NCI-H2196 (cell line): ENCODE data around the gene SKIL.

ENCODE experiments used
- DNase-seq: peaks from one replicate; lab custom pipeline; 2025; ENCODE audit not compliant: unreplicated experiment; lab: John Stamatoyannopoulos, UW

The SKIL gene

DNA sequence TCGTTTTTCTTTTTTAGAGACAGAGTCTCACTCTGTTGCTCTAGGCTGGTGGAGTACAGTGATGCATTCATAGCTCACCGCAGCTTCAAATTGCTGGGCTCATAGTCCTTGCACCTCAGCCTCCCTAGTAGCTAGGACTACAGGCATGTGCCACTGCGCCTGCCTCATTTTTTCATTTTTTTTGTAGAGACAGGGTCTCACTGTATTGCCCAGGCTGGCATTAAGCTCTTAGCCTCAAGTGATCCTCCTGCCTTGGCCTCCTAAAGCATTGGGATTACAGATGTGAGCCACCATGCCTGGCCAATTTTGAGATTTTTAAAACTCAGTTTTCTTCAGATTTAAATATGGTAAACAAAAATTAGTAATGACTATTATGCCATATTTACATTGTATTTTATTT lies 29.0 kb downstream of the SKIL start:
- no peak for DNase-seq

DNA sequence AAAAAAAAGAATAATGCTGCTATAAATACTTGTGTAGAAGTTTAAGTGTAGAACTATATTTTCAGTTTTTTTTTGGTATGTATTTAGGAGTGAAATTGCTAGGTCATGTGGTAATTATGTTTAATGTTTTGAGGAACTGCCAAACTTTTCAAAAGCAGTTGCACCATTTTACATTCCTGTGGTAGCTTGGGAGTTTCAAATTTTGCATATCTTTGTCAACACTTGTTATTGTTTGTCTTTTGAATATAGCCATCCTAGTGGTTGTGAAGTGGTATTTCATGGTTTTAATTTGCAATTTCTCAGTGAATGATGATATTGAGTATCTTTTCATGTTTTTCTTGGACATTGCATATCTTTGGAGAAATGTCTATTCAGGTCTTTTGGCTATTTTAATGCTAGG lies 30.4 kb downstream of the SKIL start:
- no peak for DNase-seq

DNA sequence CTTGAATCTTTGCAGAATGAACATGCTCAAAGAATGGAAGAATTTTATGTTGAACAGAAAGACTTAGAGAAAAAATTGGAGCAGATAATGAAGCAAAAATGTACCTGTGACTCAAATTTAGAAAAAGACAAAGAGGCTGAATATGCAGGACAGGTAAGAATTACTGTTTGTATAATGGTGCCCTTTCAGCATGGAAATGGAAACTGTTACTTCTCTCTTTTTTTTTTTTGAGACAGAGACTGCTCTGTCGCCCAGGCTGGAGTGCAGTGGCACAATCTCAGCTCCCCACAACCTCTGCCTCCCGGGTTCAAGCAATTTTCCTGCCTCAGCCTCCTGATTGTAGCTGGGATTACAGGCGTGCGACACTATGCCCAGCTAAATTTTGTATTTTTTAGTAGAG lies 33.6 kb downstream of the SKIL start:
- no peak for DNase-seq

DNA sequence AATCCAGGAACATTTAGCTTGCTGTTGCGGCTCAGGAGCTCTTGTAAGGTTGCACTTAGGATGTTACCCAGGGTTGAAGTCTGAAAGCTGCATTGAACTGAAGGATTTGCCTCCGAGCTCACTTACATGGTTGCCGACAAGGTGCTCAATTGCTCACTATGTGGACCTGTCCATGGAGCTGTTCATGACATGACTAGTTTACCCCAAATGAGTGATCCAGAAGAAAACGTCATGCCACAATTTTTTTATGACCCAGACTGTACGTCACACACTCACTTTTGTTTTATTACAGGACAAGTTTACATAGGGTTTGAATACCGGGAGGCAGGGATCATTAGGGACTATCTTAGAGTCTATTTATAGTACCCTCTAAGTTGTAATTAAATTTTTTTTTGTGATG lies 40.2 kb downstream of the SKIL start:
- DNase-seq, result no peak

DNA sequence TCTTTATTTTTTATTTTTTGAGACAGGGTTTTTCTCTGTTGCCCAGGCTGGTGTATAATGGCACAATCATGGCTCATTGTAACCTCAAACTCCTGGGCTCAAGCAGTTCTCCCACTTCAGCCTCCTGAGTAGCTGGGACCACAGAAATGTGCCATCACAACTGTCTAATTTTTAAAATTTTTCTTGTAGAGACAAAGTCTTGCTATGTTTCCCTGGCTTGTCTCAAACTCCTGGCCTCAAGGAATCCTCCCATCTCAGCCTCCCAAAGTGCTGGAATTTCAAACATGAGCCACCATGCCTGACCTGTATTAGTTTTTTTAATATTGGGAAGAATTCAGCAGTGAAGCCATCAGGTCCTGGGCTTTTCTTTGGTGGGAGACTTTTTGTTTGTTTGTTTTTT lies 47.6 kb downstream of the SKIL start:
- no peak for DNase-seq

DNA sequence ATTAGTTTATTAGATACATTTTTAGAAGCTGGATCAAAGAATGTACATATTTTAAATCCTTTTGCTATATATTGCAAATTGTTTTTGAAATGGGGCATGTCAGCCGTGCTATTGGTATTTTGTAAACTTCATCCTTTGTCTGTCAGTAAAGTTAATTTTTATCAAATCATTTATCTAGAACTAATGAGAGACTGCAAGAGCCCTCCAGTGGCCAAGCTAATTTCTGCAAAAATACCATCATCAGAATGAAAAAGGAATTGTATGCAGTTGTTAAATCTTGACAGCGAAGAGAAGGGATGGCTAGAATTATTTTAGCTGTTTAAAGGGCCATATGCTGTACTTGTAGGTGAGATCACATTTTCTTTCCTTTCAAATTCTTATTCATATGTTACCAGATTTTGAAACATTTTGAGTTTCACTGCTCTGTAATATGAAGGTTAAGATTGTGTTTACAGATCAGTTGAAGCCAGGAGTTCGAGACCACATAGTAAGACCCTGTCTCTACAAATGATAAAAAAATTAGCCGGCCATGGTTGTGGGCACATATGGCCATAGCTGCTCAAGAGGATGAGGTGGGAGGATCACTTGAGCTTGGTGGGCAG lies 53.0 kb downstream of the SKIL start:
- DNase-seq, result peak; percentile 55

DNA sequence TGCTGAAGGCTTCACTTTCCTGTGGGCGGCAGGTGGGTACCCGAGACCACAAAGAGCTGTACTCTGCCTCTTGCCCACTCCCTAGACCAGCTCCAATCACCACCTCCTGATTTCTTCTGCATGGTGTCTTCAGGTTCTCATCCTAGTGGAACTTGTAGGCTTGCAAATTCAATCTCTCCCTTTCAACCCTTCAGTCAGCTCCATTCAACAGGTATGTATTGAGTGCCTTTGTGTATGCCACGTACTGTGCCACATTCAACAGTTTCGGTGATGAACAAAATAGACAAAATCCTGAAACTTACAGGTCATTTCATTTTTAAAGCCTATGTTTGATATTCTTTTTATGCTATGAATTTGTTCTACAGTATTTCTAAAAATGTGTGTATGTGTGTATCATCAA lies 55.8 kb downstream of the SKIL start:
- no peak for DNase-seq

DNA sequence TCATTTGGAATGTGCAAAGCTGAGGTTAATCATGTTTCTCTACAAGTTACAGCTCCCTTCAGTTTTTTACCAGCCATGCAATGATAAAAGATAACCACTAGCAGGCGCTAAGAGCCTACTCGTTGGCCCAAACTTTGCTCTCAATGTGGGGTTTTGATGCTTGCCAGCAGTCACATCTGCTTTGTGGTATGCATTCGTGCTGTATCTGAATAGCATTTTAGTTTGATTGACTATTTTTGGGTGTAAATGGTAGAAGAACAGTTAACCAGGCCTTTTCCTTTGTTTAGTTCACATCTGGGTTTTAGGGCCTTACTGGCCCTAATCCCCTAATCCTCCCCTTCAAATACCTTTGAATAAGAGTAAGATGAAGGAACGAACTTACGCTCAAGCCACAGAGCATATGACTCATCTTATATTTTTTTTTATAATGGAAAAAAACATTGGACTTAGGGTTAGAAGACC lies 56.7 kb downstream of the SKIL start:
- DNase-seq, result peak; percentile 77

DNA sequence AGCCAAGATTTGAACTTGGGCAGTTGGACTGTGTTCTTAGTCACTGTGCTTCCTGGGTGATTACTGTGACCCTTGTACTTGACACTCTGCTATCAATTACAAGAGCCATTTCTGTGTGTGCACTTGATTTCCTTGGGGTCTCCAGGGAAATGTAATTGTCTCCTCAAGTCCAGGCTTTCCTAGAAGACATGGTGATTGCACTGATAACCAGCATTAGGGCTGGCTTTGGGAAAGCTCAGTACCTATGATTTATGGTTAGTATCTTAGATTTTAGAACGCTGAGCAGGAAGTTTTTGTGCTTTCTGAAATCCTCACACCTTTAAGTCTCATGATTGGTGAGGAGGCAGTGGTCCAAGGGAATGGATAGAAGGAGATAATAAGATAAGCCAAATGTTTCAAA lies 59.6 kb downstream of the SKIL start:
- DNase-seq, result no peak

DNA sequence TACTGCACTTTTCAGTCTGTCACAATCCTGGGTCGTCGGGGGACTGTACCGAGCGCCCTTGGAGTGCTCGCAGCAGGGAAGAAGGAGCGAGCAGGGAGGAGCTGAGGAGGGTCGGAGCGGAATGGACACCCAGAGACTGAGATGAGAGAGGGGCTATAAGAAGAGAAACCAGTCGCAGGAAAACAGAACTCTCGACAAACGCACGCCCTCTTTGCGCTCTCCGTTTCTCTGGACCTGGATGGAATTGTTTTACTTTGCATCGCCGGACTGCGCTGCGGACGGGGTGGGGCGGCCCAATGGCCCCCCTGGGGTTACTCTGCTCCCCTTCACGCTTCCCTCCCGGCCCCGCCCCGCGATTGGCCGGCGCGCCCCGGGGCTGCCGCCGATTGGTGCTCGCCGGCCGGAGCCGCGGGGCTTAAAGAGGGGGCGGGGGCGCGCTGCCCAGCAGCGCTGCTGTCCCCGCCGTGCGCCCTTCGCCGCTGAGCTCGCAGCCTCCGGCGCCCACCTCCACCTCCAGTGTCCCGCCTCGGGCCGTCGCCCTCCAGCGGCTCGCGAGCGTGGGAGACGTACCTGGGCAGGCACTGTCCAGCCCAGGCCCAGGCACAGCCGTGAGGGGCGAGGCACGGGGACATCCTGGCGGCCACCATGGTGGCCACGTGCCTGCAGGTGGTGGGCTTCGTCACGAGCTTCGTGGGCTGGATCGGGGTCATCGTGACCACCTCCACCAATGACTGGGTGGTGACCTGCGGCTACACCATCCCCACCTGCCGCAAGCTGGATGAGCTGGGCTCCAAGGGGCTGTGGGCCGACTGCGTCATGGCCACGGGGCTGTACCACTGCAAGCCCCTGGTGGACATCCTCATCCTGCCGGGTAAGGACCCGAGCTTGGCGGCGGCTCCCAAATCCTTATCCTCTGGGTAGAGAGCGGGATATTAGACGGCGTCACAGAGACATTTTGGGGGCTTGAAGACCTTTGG lies 61.2 kb downstream of the SKIL start, which contains the start of gene CLDN11:
Gene CLDN11, plus strand, starts transcription at position 447 of the 977 bp plus-strand sequence. Its CDS starts 199 bp downstream, at position 646.
- peak; percentile 40 for DNase-seq

DNA sequence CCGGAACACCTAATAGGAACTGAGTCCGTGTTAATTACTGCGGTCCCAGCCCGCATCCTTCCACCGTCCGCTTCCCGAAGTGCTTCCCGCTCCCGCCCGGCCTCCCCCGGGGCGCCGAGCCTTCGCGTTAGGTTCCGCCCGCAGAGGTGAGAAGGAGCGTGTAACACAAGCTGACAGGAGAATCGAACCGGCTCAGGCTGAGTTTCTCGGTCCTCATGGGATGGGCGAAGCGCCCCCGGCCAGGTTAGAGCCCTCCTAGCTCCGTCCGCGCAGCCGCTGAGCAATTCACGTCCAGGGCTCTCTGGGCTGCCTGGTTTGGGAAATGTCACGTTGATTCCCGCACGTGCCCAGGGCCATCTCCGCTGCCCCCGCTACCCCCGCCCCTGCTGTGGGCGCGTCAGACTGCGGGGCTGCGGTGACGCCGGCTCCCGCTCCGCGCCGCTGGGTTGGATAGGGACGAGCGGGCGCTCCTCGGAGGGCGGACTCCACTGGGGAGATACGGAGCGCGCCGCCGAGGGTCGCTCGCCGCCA lies 62.1 kb downstream of the SKIL start:
- no peak for DNase-seq

DNA sequence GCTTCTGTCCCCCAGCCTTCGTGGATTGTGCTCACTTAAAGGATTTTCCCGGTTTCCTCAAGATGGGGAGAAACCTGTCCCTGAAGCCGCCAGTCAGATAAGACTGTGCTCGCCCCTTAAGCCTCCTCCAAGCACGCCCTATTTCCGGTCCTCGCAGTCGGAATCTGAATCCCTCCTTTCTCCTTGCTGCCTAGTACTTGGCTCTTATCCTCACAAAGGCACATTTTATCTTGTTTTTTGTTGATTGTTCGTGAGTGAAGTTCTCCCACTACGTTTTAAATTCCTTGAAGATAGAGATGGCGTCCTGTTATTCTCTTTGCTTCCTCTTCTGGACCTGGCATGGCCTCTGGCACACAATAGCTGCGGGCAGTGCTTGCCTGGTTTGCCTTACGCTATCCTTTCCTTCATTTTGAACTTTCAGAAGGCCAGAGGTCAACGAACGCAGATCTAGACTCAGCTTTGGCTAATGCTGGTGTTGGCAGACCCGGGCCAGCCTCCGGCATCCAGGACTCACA lies 62.8 kb downstream of the SKIL start:
- DNase-seq, result no peak

DNA sequence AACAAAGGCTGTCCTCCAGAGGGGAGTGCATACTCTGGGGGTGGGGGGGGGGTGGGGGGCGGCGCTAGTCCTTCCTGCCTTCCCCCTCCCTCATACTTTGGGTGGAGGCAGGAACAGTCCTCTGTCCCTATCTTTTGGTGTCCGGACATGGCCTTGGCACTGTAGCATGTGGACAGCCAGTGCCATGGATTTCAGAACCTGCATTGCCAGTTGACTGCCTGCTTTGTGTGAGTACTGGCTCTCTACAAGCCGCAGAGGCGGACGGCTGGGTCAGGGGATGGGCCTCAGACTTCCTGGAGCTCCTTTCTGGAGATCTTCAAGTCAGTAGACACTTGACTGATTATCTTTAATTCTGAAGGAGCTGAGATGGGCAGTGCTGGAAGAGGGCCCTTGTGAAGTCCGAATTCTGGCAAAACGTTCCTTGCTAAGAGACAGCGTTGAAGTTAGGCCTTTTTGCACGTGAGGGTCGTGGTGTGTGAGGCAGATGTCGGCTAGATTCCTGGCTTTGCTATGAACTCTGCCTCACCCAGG lies 63.7 kb downstream of the SKIL start:
- no peak for DNase-seq

DNA sequence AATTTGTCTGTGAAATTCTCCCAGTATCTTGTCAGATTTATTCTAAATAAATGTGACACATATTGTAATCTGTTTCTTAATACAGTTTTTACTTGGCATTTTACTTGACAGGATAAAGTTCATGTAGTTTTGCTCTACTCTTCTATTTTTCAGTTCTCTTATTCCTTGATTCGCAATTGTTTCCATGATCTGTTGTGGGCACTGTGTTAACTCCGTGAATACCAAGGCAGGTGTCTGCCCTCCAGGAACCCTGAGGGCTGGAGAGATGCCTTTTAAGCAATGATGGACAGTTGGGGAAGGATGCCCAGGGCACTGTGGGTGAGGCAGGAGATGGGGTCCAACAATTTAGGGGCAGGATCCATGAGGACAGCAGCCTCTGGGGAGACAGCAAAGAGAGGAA lies 64.2 kb downstream of the SKIL start:
- DNase-seq, result no peak

DNA sequence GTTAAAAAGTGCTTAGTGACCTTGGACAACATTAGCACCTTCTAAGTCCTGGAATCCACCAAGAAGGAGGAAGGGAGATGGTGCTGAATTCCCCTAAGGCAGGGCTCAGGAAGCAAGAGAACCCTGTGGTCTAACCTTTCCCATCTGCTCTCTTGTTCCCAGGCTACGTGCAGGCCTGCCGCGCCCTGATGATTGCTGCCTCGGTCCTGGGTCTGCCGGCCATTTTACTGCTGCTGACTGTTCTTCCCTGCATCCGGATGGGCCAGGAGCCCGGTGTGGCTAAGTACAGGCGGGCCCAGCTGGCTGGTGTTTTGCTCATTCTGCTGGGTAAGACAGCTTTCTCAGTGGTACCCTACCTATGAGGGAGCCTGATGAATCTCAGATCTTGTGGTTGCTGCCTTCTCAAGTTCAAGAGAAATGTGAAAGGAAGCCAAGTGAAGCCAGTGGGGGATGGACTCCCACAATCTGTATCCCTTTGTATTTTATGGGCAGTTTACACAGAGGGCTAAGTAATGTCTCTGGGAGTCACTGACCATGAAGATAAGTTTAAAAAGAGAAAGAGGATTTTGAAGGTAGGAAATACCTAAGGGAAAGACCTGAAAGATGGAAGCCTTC lies 65.6 kb downstream of the SKIL start:
- DNase-seq, result no peak

DNA sequence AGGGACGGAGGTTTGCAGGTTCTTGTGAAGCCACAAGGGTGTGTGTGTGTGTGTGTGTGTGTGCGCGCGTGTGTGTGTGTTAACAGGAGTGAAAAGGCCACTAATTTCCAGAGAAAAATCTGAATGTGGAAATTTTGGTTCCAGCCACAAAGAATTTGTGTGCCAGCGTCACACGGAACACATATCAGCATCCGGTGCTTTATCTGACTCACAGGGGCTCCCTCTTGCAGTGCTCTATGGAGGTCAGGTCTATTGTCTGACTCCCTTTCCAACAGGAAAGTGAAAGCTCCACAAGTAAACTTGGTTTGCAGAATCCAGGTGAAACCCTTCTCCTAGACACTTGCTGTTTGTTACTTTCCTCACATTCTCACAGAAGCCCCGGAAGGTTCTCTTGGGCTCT lies 67.4 kb downstream of the SKIL start:
- DNase-seq, result no peak

DNA sequence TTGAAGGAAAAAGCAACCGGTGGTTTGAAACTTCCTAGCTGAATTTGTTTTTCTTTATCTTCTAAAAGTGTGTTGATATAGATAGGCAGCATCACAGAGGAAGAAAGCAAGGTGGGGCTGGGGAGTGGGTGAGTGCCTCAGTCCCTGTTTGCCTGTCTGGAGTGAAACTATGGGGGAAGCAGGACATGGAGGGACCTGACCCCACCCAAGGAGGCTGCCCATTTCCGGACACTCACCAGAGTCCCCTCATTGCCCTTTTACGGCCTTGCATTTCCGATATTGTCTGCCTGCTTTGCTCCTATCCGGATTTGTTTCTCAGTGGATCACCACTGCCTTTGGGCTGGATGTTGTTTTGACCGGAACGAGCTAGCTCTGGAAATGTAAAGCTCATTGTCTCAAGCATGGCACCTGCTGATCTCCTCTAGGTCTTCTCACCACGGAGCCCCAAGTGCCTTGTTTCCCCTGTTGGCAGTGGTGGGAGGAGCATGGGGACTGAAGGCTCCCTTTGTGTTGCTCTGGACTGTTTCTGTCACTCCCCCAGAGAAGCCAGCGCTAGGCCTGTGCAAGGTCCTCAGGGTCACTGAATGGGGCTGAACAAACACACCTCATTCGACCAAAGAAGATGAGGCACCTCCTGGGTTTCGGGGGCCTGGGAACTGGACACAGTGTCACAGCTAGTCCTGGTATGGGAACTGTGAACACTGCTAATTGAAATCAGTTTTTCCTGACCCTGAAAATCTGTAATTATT lies 68.2 kb downstream of the SKIL start:
- DNase-seq, result no peak

DNA sequence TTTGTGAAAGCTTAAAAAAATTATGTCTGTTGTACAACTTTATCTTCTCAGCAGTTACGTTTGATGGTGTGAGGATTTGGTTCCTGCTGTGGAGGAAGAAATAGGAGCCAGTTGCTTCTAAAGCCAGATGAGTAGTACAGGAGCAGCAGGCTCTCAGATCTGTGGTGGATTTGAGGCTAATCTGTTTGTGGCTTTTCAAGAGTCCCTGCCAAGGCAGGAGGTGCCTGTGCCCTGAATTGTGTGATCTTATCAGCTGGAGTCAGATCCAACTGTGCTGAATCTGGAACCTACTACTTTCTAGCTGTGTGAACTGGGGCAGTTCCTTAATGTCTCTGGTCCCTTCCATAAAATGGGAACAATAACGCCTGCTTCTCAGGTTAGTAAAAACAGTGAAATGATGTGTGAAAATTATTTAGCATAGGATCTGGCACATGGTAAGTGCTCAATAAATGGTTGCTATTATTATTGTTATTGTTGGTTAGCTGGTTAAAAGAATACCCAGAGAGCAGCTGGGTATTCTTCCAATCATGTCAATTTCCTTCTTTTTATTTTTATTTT lies 68.8 kb downstream of the SKIL start:
- no peak for DNase-seq

DNA sequence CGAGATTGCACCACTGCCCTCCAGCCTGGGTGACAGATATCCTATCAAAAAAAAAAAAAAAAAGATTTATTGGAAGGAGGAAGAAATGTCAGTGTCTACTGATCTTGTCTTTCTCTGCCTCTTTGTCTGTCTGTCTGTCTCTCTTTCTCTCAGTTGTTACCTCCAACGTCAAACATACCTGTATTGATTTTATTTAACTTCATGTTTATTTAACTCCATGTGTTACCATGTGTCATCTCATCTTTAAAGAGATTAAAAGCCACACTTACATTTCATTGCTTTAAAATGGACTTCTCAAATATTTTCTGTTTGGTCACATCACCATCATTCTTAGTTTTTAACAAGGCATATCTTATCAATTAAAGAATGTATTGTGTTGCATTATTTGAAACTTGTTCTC lies 70.6 kb downstream of the SKIL start:
- no peak for DNase-seq

DNA sequence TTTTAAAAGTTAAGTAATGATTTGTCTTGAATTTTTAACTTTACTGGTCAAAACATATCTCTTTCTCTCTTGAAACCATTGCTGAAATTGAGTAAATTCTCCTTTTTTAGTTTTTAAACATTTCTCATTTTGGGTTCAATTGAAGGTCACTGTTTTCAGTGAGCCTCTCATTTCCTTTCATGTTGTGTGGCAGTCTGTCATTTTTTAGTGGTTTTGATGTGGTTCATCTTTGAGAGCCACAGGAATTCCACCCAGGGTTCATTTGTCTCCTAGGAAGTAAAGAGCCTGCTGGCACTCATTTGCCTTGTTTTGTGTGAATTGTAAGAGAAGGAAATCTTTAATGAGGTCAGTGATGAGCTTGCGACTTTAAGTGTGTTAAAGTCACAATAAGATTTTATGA lies 71.5 kb downstream of the SKIL start:
- DNase-seq, result no peak
